K562 (cell line): ENCODE results near the gene SMIM13.

Experiments
- CBX8 ChIP-seq: fragments of 200-600 bp; sonication (generic); IDR thresholded peaks from 2 replicates; pipeline ENCODE4 v1.6.1; 2012; ENCODE audit warnings: borderline replicate concordance, mixed run types, low read depth, mild to moderate bottlenecking, moderate library complexity, mixed read lengths, low read length, control low read depth, inconsistent platforms; ENCODE audit not compliant: poor library complexity, severe bottlenecking; ENCODE audit errors: extremely low read depth
- FOSL1 ChIP-seq: fragments of 200-800 bp; sonication (Bioruptor generic); conservative IDR thresholded peaks from 2 replicates; pipeline ENCODE4 v1.6.1; 2016; ENCODE audit warnings: missing genetic modification characterization, missing compliant biosample characterization
- JUND ChIP-seq, 2 experiments: IDR thresholded peaks; 2 replicates in 1 of 2; 3 replicates in 1 of 2; pipeline ENCODE4 v1.6.1; 2011; ENCODE audit warnings: borderline replicate concordance in 2 of 2, low read depth in 2 of 2, low read length in 2 of 2, improper control_type of control experiment in 1 of 2, missing biosample characterization in 1 of 2, missing genetic modification characterization in 1 of 2, missing genetic modification reagents in 1 of 2
- KDM5B ChIP-seq: fragments of 200-600 bp; sonication (generic); IDR thresholded peaks from 2 replicates; pipeline ENCODE4 v1.6.1; 2012; ENCODE audit warnings: low read depth, mild to moderate bottlenecking, moderate library complexity, low read length, control low read depth, inconsistent platforms; ENCODE audit not compliant: insufficient replicate concordance
- KLF6 ChIP-seq: fragments of 250-450 bp; sonication (Bioruptor Pico); IDR thresholded peaks from 2 replicates; pipeline ENCODE4 v1.4.0; 2020; ENCODE audit warnings: mild to moderate bottlenecking, moderate library complexity, borderline replicate concordance
- LCOR ChIP-seq: sonication (generic); formaldehyde crosslinking; IDR thresholded peaks from 2 replicates; pipeline ENCODE4 v1.8.0; 2022; ENCODE audit warnings: mild to moderate bottlenecking, missing genetic modification reagents
- SIN3A ChIP-seq, 2 experiments: fragments of 150-350 bp in 1 of 2; IDR thresholded peaks; 2 replicates each; pipeline ENCODE4 v1.6.1; 2011 to 2016; ENCODE audit warnings: borderline replicate concordance in 2 of 2, low read depth in 2 of 2, low read length in 2 of 2, mild to moderate bottlenecking in 2 of 2, moderate library complexity in 2 of 2; ENCODE audit not compliant: control insufficient read depth in 1 of 2

GRCh38 chr6:11113038-11113437, 19.4 kb downstream of the SMIM13 start:
- no peak for TF ChIP-seq KDM5B
- TF ChIP-seq KLF6 (CRISPR knock-in tag), result no peak
- TF ChIP-seq CBX8, result no peak
- no peak for TF ChIP-seq LCOR (CRISPR knock-in tag)
- no peak for TF ChIP-seq FOSL1 (tag)
- TF ChIP-seq SIN3A (IDR thresholded peaks at IDR 0.05; ENCODE audit: borderline replicate concordance in 2 of 2, control insufficient read depth in 1 of 2, low read depth in 2 of 2, low read length in 2 of 2), result no peak
- no peak for TF ChIP-seq JUND (IDR thresholded peaks at IDR 0.05; ENCODE audit: borderline replicate concordance, low read depth, low read length)
- no peak for TF ChIP-seq JUND (tag; IDR thresholded peaks at IDR 0.05; ENCODE audit: borderline replicate concordance, low read depth, low read length)
